HG02973 (cell line): ENCODE results near the gene CASKIN2.
"Not testable (repeated sequence)": the region's sequence is repeated elsewhere in the genome, so short reads cannot be mapped to it uniquely, and the experiment has no call there.

Experiments
- ATAC-seq: cut with Tn5 transposase; IDR thresholded peaks from one replicate; pipeline ENCODE4 v1.9.1; 2021; ENCODE audit warnings: moderate library complexity; ENCODE audit not compliant: unreplicated experiment

The CASKIN2 gene

GRCh38 chr17:75493476-75494129 lies 21.7 kb downstream of the CASKIN2 start:
- no peak for ATAC-seq

- no peak for ATAC-seq
Observed at GRCh38 chr17:75492555-75493168, 22.7 kb downstream of the CASKIN2 start.

- no peak for ATAC-seq
Observed at GRCh38 chr17:75491680-75492079, 23.7 kb downstream of the CASKIN2 start.

- ATAC-seq, result no peak
Observed at GRCh38 chr17:75490953-75491649, 24.2 kb downstream of the CASKIN2 start.

GRCh38 chr17:75490173-75490743 lies 25.1 kb downstream of the CASKIN2 start:
- ATAC-seq, result no peak

GRCh38 chr17:75489511-75489955 lies 25.8 kb downstream of the CASKIN2 start:
- no peak for ATAC-seq

GRCh38 chr17:75488693-75489510 lies 26.4 kb downstream of the CASKIN2 start:
- ATAC-seq, result no peak

GRCh38 chr17:75487351-75488070 lies 27.8 kb downstream of the CASKIN2 start:
- no peak for ATAC-seq

GRCh38 chr17:75486951-75487350 lies 28.4 kb downstream of the CASKIN2 start:
- no peak for ATAC-seq

GRCh38 chr17:75486151-75486550 lies 29.2 kb downstream of the CASKIN2 start:
- ATAC-seq, result no peak

- no peak for ATAC-seq
Observed at GRCh38 chr17:75485688-75486087, 29.6 kb downstream of the CASKIN2 start.

- ATAC-seq, result no peak
Observed at GRCh38 chr17:75482098-75482942, 33.0 kb downstream of the CASKIN2 start.

GRCh38 chr17:75481194-75482068 lies 33.9 kb downstream of the CASKIN2 start:
- ATAC-seq, result no peak

- no peak for ATAC-seq
Observed at GRCh38 chr17:75480281-75480680, 35.1 kb downstream of the CASKIN2 start.

- ATAC-seq, result no peak
Observed at GRCh38 chr17:75478508-75478907, 36.8 kb downstream of the CASKIN2 start.

GRCh38 chr17:75477490-75477862 lies 37.9 kb downstream of the CASKIN2 start:
- not testable (repeated sequence) for ATAC-seq

- no peak for ATAC-seq
Observed at GRCh38 chr17:75476752-75477489, 38.4 kb downstream of the CASKIN2 start.

- no peak for ATAC-seq
Observed at GRCh38 chr17:75476271-75476671, 39.1 kb downstream of the CASKIN2 start.
